Kidney epithelial cell (primary cell): ENCODE results near the gene IGF2R. TPM values are rescaled to one million over a fixed set of nuclear protein-coding genes. Genes with fewer than 3 reads are reported as not detected.

Experiments used
- DNase-seq: peaks from one replicate; pipeline ENCODE4 v3.0.0-alpha.2; 2010; ENCODE audit warnings: low read depth
- H3K27me3 ChIP-seq: 2 replicates; pipeline ENCODE4 v1.6.0; 2011; ENCODE audit warnings: low read length; ENCODE audit not compliant: control insufficient read depth, insufficient read depth
- H3K36me3 ChIP-seq: 2 replicates; pipeline ENCODE4 v1.5.1; 2011; ENCODE audit warnings: low read length; ENCODE audit not compliant: control insufficient read depth, insufficient read depth
- H3K4me3 ChIP-seq: 2 replicates; pipeline ENCODE4 v1.5.1; 2011; ENCODE audit warnings: low read depth, mild to moderate bottlenecking, control low read depth, low read length
- CTCF ChIP-seq: IDR thresholded peaks from 2 replicates; pipeline ENCODE4 v1.5.1; 2011; ENCODE audit warnings: mild to moderate bottlenecking, moderate library complexity, low read length, control low read depth, inconsistent platforms; ENCODE audit not compliant: insufficient read depth, poor library complexity, severe bottlenecking
- total RNA-seq: library from RNA; depleted of rRNA; stranded (reverse); fragments of >200 nt; gene quantifications from 2 replicates; pipeline ENCODE4 v1.2.3, GENCODE V29; 2015

The IGF2R gene
- total RNA-seq, 1 donor from 2014 or later, result 251 TPM

GRCh38 chr6:159941286-159942113 lies 27.4 kb upstream of the IGF2R start:
- H3K36me3 ChIP-seq, result no peaks in the 10 kb centered on the region
- DNase-seq, result no peak
- no peak overlapping the region for H3K4me3 ChIP-seq
- no peak for TF ChIP-seq CTCF
- no peaks in the 10 kb centered on the region for H3K27me3 ChIP-seq

GRCh38 chr6:159943101-159943632 lies 25.7 kb upstream of the IGF2R start:
- no peak overlapping the region for H3K4me3 ChIP-seq
- no peak for TF ChIP-seq CTCF
- no peaks in the 10 kb centered on the region for H3K36me3 ChIP-seq
- no peak for DNase-seq
- no peaks in the 10 kb centered on the region for H3K27me3 ChIP-seq

GRCh38 chr6:159943968-159944598 lies 24.8 kb upstream of the IGF2R start:
- no peak for DNase-seq
- TF ChIP-seq CTCF, result no peak
- H3K36me3 ChIP-seq, result no peaks in the 10 kb centered on the region
- H3K27me3 ChIP-seq, result no peaks in the 10 kb centered on the region
- no peak overlapping the region for H3K4me3 ChIP-seq

- Histone ChIP-seq H3K4me3 (no peak overlapping the region), H3K36me3 (no peaks in the 10 kb centered on the region), H3K27me3 (no peaks in the 10 kb centered on the region)
- TF ChIP-seq CTCF, result no peak
- DNase-seq, result no peak
These were observed 23.0 kb upstream of the IGF2R start for GRCh38 chr6:159945801-159946392.

GRCh38 chr6:159946912-159947311 lies 22.0 kb upstream of the IGF2R start:
- H3K27me3 ChIP-seq, result no peaks in the 10 kb centered on the region
- no peak overlapping the region for H3K4me3 ChIP-seq
- no peak for TF ChIP-seq CTCF
- no peaks in the 10 kb centered on the region for H3K36me3 ChIP-seq
- no peak for DNase-seq
